HEK293 (cell line): ENCODE measurements around the gene ASAP2.
A peak's percentile ranks its signal among the peaks of the same experiment; 100 is the strongest.

ENCODE experiments used
- CTCF ChIA-PET: fragments of 350-600 bp; formaldehyde crosslinking; extraction: SDS; loops from one replicate; lab custom pipeline; 2021; ENCODE audit warnings: antibody characterized with exemption; lab: Yijun Ruan, JAX
- POLR2A ChIA-PET: fragments of 300-600 bp; formaldehyde crosslinking; extraction: SDS; loops from one replicate; lab custom pipeline; 2020; ENCODE audit warnings: antibody characterized with exemption, inconsistent platforms; lab: Yijun Ruan, JAX
- H3K27ac ChIP-seq: fragments of 200-500 bp; sonication (Bioruptor generic); 2 replicates; pipeline ENCODE4 v1.5.1; 2014; ENCODE audit warnings: low read depth, low read length, control low read depth, inconsistent platforms; ENCODE audit errors: extremely low read depth
- H3K36me3 ChIP-seq, 2 experiments: fragments of 200-500 bp in 1 of 2; sonication (Bioruptor generic) in 1 of 2; 1 replicate in 1 of 2; 2 replicates in 1 of 2; pipeline ENCODE4 v1.5.1; 2014 to 2017; ENCODE audit warnings: inconsistent platforms in 2 of 2, low read length in 2 of 2; ENCODE audit not compliant: control insufficient read depth in 2 of 2, insufficient read depth in 1 of 2
- H3K4me1 ChIP-seq: fragments of 200-500 bp; sonication (Bioruptor generic); 2 replicates; pipeline ENCODE4 v1.5.1; 2014; ENCODE audit warnings: mild to moderate bottlenecking, low read length, inconsistent platforms; ENCODE audit not compliant: control insufficient read depth, insufficient read depth
- H3K4me3 ChIP-seq: 2 replicates; pipeline ENCODE4 v1.5.1; 2011; ENCODE audit warnings: low read depth, mild to moderate bottlenecking, control low read depth, low read length, moderate library complexity
- H3K9me3 ChIP-seq: fragments of 200-500 bp; sonication (Bioruptor generic); 2 replicates; pipeline ENCODE4 v1.5.1; 2014; ENCODE audit warnings: low read depth, low read length, inconsistent platforms; ENCODE audit not compliant: control insufficient read depth, insufficient read depth
- HOXC10 ChIP-seq: sonication (generic); formaldehyde crosslinking; IDR thresholded peaks from 2 replicates; pipeline ENCODE4 v1.8.1; 2023; ENCODE audit warnings: mild to moderate bottlenecking, missing genetic modification reagents
- KLF7 ChIP-seq: fragments of 450-650 bp; formaldehyde crosslinking; IDR thresholded peaks from 2 replicates; pipeline ENCODE4 v1.5.1; 2016; ENCODE audit warnings: missing biosample characterization, missing genetic modification characterization, borderline replicate concordance
- KLF8 ChIP-seq: fragments of 450-650 bp; formaldehyde crosslinking; IDR thresholded peaks from 2 replicates; pipeline ENCODE4 v1.5.1; 2016; ENCODE audit warnings: missing biosample characterization, missing genetic modification characterization
- MEIS1 ChIP-seq: sonication (generic); formaldehyde crosslinking; IDR thresholded peaks from 2 replicates; pipeline ENCODE4 v1.8.1; 2022; ENCODE audit warnings: missing genetic modification reagents, mild to moderate bottlenecking, borderline replicate concordance
- YY2 ChIP-seq: fragments of 450-650 bp; formaldehyde crosslinking; IDR thresholded peaks from 2 replicates; pipeline ENCODE4 v1.5.1; 2016; ENCODE audit warnings: missing biosample characterization, missing genetic modification characterization
- ZNF112 ChIP-seq: fragments of 450-650 bp; formaldehyde crosslinking; IDR thresholded peaks from 2 replicates; pipeline ENCODE4 v1.5.0; 2017; ENCODE audit warnings: missing biosample characterization, missing genetic modification characterization
- ZNF140 ChIP-seq: fragments of 450-650 bp; formaldehyde crosslinking; IDR thresholded peaks from 2 replicates; pipeline ENCODE4 v1.5.1; 2016; ENCODE audit warnings: missing biosample characterization, missing genetic modification characterization
- ZNF221 ChIP-seq: fragments of 450-650 bp; formaldehyde crosslinking; IDR thresholded peaks from 2 replicates; pipeline ENCODE4 v1.5.1; 2017; ENCODE audit warnings: missing biosample characterization, missing genetic modification characterization, borderline replicate concordance
- ZNF274 ChIP-seq, 2 experiments: fragments of 200-500 bp in 1 of 2; fragments of 450-650 bp in 1 of 2; sonication (Bioruptor generic) in 1 of 2; formaldehyde crosslinking in 1 of 2; IDR thresholded peaks; 2 replicates each; pipeline versions ENCODE4 v1.5.1 to v1.6.1; 2014 to 2016; ENCODE audit warnings: borderline replicate concordance in 1 of 2, inconsistent platforms in 1 of 2, low read length in 1 of 2, missing biosample characterization in 1 of 2, missing genetic modification characterization in 1 of 2
- ZNF335 ChIP-seq: fragments of 450-650 bp; formaldehyde crosslinking; conservative IDR thresholded peaks from 2 replicates; pipeline ENCODE4 v1.5.1; 2016; ENCODE audit warnings: missing biosample characterization, missing genetic modification characterization
- ZNF37A ChIP-seq: fragments of 450-650 bp; IDR thresholded peaks from 2 replicates; pipeline ENCODE4 v1.5.1; 2018; ENCODE audit warnings: missing biosample characterization, missing genetic modification characterization
- ZNF433 ChIP-seq: fragments of 450-650 bp; formaldehyde crosslinking; IDR thresholded peaks from 2 replicates; pipeline ENCODE4 v1.5.1; 2016; ENCODE audit warnings: missing biosample characterization, missing genetic modification characterization, low read depth
- ZNF510 ChIP-seq: fragments of 450-650 bp; formaldehyde crosslinking; IDR thresholded peaks from 2 replicates; pipeline ENCODE4 v1.5.1; 2018; ENCODE audit warnings: mild to moderate bottlenecking, missing genetic modification characterization, missing biosample characterization; ENCODE audit not compliant: insufficient replicate concordance
- ZNF544 ChIP-seq: fragments of 450-650 bp; formaldehyde crosslinking; IDR thresholded peaks from 2 replicates; pipeline ENCODE4 v1.5.0; 2017; ENCODE audit warnings: missing biosample characterization, missing genetic modification characterization
- ZNF548 ChIP-seq: fragments of 450-650 bp; formaldehyde crosslinking; IDR thresholded peaks from 2 replicates; pipeline ENCODE4 v1.5.1; 2016; ENCODE audit warnings: missing biosample characterization, missing genetic modification characterization
- ZNF555 ChIP-seq: fragments of 450-650 bp; formaldehyde crosslinking; conservative IDR thresholded peaks from 2 replicates; pipeline ENCODE4 v1.5.1; 2017; ENCODE audit warnings: missing biosample characterization, mild to moderate bottlenecking, missing genetic modification characterization, inconsistent platforms
- ZNF600 ChIP-seq: fragments of 450-650 bp; formaldehyde crosslinking; IDR thresholded peaks from 2 replicates; pipeline ENCODE4 v1.5.1; 2016; ENCODE audit warnings: missing biosample characterization, missing genetic modification characterization
- ZNF658 ChIP-seq: fragments of 450-650 bp; formaldehyde crosslinking; IDR thresholded peaks from 2 replicates; pipeline ENCODE4; 2016; ENCODE audit warnings: missing biosample characterization, missing genetic modification characterization
- ZNF701 ChIP-seq: fragments of 450-650 bp; formaldehyde crosslinking; IDR thresholded peaks from 2 replicates; pipeline ENCODE4 v1.5.1; 2016; ENCODE audit warnings: missing biosample characterization, missing genetic modification characterization
- ZXDB ChIP-seq: fragments of 450-650 bp; formaldehyde crosslinking; IDR thresholded peaks from 2 replicates; pipeline ENCODE4 v1.5.1; 2016; ENCODE audit warnings: missing biosample characterization, missing genetic modification characterization
- TF ChIP-seq, protein P1 (sequence below): sonication (generic); formaldehyde crosslinking; IDR thresholded peaks from 2 replicates; pipeline ENCODE4 v1.8.1; 2022; ENCODE audit warnings: mild to moderate bottlenecking, moderate library complexity, missing genetic modification reagents
- TF ChIP-seq, protein P2 (sequence below): fragments of 450-650 bp; formaldehyde crosslinking; IDR thresholded peaks from 2 replicates; pipeline ENCODE4 v1.5.1; 2016; ENCODE audit warnings: missing biosample characterization, missing genetic modification characterization
- TF ChIP-seq, protein P3 (sequence below): fragments of 450-650 bp; formaldehyde crosslinking; IDR thresholded peaks from 2 replicates; pipeline ENCODE4 v1.5.1; 2016; ENCODE audit warnings: missing biosample characterization, missing genetic modification characterization, borderline replicate concordance
- TF ChIP-seq, protein P4 (sequence below): fragments of 450-650 bp; formaldehyde crosslinking; IDR thresholded peaks from 2 replicates; pipeline ENCODE4 v1.5.1; 2017; ENCODE audit warnings: missing biosample characterization, missing genetic modification characterization
- TF ChIP-seq, protein P5 (sequence below): fragments of 450-650 bp; formaldehyde crosslinking; IDR thresholded peaks from 2 replicates; pipeline ENCODE4 v1.5.1; 2017; ENCODE audit warnings: missing biosample characterization, missing genetic modification characterization
- TF ChIP-seq, protein P6 (sequence below): fragments of 450-650 bp; formaldehyde crosslinking; optimal IDR thresholded peaks from 2 replicates; pipeline ENCODE3; 2016; ENCODE audit warnings: missing biosample characterization, mild to moderate bottlenecking, missing genetic modification characterization

The ASAP2 gene

DNA sequence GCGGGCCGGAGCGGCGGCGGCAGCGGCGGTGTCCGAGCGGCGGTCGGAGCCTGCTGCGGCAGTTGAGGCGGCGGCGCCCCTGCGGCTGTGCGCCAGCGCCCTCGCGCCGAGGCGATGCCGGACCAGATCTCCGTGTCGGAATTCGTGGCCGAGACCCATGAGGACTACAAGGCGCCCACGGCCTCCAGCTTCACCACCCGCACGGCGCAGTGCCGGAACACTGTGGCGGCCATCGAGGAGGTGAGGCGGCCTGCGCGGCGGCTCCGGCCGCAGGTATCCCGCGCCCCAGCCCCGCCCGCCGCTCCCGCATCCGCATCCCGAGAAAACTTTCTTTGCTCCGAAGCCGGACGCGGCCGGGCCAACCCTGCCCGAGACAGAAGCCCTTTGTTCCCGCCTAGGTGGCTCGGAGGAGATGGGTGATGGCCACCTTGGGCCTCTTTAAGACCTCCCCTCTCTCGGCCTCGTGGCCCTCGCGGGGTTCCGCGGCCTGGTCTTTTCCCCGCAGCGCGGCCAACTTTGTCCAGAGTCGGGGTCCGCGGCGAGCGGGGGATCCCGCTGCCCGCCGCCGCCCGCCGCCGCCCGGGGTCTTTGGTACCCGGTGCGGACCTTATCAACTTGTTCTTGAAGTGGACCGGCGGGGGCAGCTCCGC, 504 bp downstream of the ASAP2 start:
- Histone ChIP-seq H3K4me3 (peak overlapping the region; percentile 93), H3K4me1 (peaks cover 10% of the 10 kb centered on the region), H3K27ac (peak overlapping the region; percentile 91), H3K9me3 (no peaks in the 10 kb centered on the region), H3K36me3 (no peaks in the 10 kb centered on the region)
- ChIA-PET CTCF (interaction anchor here (3.2 kb wide), 1 partner anchor 64 kb away, joined by 12 read pairs; no protein-coding TSS in a partner anchor), POLR2A (interaction anchor here (1.0 kb wide), 1 partner anchor 29 kb away, joined by 4 read pairs; no protein-coding TSS in a partner anchor)
- TF ChIP-seq ZNF510 (tag by site-specific recombination), result no peak
- peak; percentile 26; the same call in 1 of the 2 replicates for TF ChIP-seq KLF8 (tag by site-specific recombination)
- TF ChIP-seq, protein P1, sequence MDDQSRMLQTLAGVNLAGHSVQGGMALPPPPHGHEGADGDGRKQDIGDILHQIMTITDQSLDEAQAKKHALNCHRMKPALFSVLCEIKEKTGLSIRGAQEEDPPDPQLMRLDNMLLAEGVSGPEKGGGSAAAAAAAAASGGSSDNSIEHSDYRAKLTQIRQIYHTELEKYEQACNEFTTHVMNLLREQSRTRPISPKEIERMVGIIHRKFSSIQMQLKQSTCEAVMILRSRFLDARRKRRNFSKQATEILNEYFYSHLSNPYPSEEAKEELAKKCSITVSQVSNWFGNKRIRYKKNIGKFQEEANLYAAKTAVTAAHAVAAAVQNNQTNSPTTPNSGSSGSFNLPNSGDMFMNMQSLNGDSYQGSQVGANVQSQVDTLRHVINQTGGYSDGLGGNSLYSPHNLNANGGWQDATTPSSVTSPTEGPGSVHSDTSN (CRISPR knock-in tag), result peak; percentile 80; the same call in 1 of the 2 replicates
- TF ChIP-seq ZNF544, result no peak
- no peak for TF ChIP-seq ZNF658 (tag by site-specific recombination)
- TF ChIP-seq ZXDB, result 0 out of 2 replicates have a peak, but pooled peaks have one; percentile 20
- TF ChIP-seq, protein P2, sequence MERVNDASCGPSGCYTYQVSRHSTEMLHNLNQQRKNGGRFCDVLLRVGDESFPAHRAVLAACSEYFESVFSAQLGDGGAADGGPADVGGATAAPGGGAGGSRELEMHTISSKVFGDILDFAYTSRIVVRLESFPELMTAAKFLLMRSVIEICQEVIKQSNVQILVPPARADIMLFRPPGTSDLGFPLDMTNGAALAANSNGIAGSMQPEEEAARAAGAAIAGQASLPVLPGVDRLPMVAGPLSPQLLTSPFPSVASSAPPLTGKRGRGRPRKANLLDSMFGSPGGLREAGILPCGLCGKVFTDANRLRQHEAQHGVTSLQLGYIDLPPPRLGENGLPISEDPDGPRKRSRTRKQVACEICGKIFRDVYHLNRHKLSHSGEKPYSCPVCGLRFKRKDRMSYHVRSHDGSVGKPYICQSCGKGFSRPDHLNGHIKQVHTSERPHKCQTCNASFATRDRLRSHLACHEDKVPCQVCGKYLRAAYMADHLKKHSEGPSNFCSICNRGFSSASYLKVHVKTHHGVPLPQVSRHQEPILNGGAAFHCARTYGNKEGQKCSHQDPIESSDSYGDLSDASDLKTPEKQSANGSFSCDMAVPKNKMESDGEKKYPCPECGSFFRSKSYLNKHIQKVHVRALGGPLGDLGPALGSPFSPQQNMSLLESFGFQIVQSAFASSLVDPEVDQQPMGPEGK, result no peak
- TF ChIP-seq ZNF221 (tag by site-specific recombination), result no peak
- peak; percentile 40 for TF ChIP-seq ZNF600 (tag by site-specific recombination)
- TF ChIP-seq ZNF274 (IDR thresholded peaks at IDR 0.05; ENCODE audit: low read length), result no peak
- TF ChIP-seq ZNF274 (tag by site-specific recombination; IDR thresholded peaks at IDR 0.05; ENCODE audit: borderline replicate concordance), result no peak
- TF ChIP-seq, protein P3, sequence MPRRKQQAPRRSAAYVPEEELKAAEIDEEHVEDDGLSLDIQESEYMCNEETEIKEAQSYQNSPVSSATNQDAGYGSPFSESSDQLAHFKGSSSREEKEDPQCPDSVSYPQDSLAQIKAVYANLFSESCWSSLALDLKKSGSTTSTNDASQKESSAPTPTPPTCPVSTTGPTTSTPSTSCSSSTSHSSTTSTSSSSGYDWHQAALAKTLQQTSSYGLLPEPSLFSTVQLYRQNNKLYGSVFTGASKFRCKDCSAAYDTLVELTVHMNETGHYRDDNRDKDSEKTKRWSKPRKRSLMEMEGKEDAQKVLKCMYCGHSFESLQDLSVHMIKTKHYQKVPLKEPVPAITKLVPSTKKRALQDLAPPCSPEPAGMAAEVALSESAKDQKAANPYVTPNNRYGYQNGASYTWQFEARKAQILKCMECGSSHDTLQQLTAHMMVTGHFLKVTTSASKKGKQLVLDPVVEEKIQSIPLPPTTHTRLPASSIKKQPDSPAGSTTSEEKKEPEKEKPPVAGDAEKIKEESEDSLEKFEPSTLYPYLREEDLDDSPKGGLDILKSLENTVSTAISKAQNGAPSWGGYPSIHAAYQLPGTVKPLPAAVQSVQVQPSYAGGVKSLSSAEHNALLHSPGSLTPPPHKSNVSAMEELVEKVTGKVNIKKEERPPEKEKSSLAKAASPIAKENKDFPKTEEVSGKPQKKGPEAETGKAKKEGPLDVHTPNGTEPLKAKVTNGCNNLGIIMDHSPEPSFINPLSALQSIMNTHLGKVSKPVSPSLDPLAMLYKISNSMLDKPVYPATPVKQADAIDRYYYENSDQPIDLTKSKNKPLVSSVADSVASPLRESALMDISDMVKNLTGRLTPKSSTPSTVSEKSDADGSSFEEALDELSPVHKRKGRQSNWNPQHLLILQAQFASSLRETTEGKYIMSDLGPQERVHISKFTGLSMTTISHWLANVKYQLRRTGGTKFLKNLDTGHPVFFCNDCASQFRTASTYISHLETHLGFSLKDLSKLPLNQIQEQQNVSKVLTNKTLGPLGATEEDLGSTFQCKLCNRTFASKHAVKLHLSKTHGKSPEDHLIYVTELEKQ (tag by site-specific recombination), result no peak
- peak; percentile 65 for TF ChIP-seq ZNF335 (tag by site-specific recombination)
- TF ChIP-seq KLF7 (tag by site-specific recombination), result no peak
- no peak for TF ChIP-seq MEIS1
- TF ChIP-seq, protein P4, sequence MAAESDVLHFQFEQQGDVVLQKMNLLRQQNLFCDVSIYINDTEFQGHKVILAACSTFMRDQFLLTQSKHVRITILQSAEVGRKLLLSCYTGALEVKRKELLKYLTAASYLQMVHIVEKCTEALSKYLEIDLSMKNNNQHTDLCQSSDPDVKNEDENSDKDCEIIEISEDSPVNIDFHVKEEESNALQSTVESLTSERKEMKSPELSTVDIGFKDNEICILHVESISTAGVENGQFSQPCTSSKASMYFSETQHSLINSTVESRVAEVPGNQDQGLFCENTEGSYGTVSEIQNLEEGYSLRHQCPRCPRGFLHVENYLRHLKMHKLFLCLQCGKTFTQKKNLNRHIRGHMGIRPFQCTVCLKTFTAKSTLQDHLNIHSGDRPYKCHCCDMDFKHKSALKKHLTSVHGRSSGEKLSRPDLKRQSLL (tag by site-specific recombination), result no peak
- TF ChIP-seq, protein P5, sequence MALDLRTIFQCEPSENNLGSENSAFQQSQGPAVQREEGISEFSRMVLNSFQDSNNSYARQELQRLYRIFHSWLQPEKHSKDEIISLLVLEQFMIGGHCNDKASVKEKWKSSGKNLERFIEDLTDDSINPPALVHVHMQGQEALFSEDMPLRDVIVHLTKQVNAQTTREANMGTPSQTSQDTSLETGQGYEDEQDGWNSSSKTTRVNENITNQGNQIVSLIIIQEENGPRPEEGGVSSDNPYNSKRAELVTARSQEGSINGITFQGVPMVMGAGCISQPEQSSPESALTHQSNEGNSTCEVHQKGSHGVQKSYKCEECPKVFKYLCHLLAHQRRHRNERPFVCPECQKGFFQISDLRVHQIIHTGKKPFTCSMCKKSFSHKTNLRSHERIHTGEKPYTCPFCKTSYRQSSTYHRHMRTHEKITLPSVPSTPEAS, result no peak
- TF ChIP-seq ZNF140 (tag by site-specific recombination), result no peak
- no peak for TF ChIP-seq ZNF37A (tag by site-specific recombination)
- 0 out of 2 replicates have a peak, but pooled peaks have one; percentile 18 for TF ChIP-seq HOXC10
- no peak for TF ChIP-seq ZNF112
- TF ChIP-seq ZNF555, result no peak
- TF ChIP-seq ZNF433 (tag by site-specific recombination), result no peak
- TF ChIP-seq, protein P6, sequence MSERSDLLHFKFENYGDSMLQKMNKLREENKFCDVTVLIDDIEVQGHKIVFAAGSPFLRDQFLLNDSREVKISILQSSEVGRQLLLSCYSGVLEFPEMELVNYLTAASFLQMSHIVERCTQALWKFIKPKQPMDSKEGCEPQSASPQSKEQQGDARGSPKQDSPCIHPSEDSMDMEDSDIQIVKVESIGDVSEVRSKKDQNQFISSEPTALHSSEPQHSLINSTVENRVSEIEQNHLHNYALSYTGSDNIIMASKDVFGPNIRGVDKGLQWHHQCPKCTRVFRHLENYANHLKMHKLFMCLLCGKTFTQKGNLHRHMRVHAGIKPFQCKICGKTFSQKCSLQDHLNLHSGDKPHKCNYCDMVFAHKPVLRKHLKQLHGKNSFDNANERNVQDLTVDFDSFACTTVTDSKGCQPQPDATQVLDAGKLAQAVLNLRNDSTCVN (tag by site-specific recombination), result peak; percentile 69
- TF ChIP-seq ZNF701, result no peak
- TF ChIP-seq YY2 (tag by site-specific recombination), result 0 out of 2 replicates have a peak, but pooled peaks have one; percentile 38
- TF ChIP-seq ZNF548 (tag by site-specific recombination), result no peak
